ENCODE data around the gene HDAC8.

The HDAC8 gene

GRCh38 chrX:72294497-72294896, 278.1 kb downstream of the HDAC8 start:
- DNase-seq (ENCODE audit: low read depth): no peak

GRCh38 chrX:72282302-72282701, 290.3 kb downstream of the HDAC8 start:
- no peak for DNase-seq (ENCODE audit: low read depth)

GRCh38 chrX:72280321-72280845, 292.3 kb downstream of the HDAC8 start:
- DNase-seq (ENCODE audit: low read depth): no peak

Data from stimulated activated CD8-positive, alpha-beta memory T cell treated with anti-CD3 and anti-CD28 coated beads, Interleukin-4, amount 100 ng/mL, for 24 hours (primary cell).